Measurements from ENCODE around the gene ADM5. TPM values are rescaled to one million over a fixed set of nuclear protein-coding genes. Genes with fewer than 3 reads are reported as not detected.
A peak's percentile ranks its signal among the peaks of the same experiment; 100 is the strongest.

Gene ADM5
- total RNA-seq, 2 donors from 2014 or later = 0.24 to 2.0 TPM

DNA sequence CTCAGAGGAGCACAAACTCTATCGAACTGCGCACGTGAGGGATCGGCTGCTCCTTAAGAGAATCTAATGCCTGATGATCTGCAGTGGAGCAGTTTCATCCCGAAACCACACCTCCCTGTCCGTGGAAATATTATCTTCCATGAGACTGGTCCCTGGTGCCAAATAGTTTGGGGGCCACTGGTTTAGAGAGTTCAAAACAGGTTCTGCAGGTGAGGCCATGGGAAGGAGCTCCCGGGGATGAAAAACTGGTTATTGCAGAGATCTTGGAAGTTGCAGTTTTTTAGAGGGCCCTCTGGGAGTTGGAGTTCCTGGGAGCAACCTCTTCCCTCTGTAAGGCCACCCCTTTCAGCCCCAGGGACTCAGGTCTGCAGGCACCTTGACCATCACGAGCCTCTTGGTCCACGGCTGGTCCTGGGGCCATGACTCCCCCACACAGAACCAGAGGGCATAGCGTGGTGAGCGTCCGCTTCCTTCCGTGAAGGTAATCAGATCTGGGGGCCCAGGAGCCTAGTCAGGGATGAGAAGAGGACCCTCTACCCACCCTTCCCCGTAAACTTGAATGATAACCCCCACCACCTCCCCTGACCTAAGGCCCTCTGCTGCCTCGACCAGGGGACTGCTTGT is 28.9 kb upstream of the ADM5 start:
- Histone ChIP-seq H3K4me3 (no peak overlapping the region), H3K9me3 (no peaks in the 10 kb centered on the region), H3K27ac (no peak overlapping the region), H3K4me1 (peaks cover 5% of the 10 kb centered on the region), H3K27me3 (no peaks in the 10 kb centered on the region), H3K36me3 (peaks cover 15% of the 10 kb centered on the region), H3K9ac (ENCODE audit: low read depth in 2 of 2, low read length in 2 of 2) (no peak overlapping the region)
- intact Hi-C loops (cut with DNase I) = no loop called here
- TF ChIP-seq, protein P1, sequence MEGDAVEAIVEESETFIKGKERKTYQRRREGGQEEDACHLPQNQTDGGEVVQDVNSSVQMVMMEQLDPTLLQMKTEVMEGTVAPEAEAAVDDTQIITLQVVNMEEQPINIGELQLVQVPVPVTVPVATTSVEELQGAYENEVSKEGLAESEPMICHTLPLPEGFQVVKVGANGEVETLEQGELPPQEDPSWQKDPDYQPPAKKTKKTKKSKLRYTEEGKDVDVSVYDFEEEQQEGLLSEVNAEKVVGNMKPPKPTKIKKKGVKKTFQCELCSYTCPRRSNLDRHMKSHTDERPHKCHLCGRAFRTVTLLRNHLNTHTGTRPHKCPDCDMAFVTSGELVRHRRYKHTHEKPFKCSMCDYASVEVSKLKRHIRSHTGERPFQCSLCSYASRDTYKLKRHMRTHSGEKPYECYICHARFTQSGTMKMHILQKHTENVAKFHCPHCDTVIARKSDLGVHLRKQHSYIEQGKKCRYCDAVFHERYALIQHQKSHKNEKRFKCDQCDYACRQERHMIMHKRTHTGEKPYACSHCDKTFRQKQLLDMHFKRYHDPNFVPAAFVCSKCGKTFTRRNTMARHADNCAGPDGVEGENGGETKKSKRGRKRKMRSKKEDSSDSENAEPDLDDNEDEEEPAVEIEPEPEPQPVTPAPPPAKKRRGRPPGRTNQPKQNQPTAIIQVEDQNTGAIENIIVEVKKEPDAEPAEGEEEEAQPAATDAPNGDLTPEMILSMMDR (IDR thresholded peaks at IDR 0.05) = no peak
- DNase-seq = no peak

DNA sequence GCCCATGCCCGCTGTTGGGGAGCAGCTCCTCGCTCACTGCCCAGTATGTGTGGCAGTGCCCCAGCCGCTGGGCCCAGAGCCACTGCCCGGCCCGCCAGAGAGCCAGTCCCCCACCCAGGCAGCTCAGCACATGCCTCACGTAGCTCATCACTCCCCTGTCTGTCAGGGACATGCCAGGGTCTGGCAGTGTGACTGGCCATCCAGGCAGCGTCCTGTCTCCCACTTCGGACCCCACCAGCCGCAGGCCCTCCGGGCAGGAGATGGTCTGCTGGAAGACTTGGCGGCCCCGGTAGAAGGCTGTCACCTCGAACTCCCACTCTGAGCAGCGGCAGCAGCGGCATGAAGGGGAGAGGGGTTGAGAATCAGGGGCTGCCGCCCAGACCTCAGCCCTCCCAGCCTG is 27.4 kb upstream of the ADM5 start:
- H3K27me3 ChIP-seq = no peaks in the 10 kb centered on the region
- DNase-seq = no peak
- H3K4me1 ChIP-seq = peaks cover 12% of the 10 kb centered on the region

DNA sequence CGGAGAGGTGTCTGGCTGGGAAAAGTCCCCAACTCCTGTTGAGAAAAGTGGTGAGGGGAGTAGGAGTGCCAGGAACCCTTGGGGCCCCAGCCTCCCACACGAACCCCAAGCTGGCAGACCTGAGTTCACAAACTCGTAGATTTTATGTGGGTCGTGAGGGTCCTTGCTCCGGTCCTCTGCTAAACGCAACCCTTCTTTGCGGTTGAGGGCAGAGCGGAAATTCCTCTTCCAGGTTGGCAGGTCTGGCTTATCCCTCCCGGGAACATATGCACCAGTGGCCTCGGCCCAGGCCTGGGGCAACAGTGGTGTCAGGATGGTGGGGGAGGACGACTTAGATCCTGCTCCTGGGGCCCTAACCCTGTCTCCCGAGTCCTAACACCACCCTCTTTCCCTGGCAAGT is 26.2 kb upstream of the ADM5 start:
- TF ChIP-seq, protein P1 (IDR thresholded peaks at IDR 0.05) = no peak
- intact Hi-C loops (cut with DNase I) = no loop called here
- Histone ChIP-seq H3K4me1 (peaks cover 12% of the 10 kb centered on the region), H3K27me3 (no peaks in the 10 kb centered on the region), H3K9me3 (no peaks in the 10 kb centered on the region), H3K36me3 (peaks cover 4% of the 10 kb centered on the region), H3K9ac (ENCODE audit: low read depth in 2 of 2, low read length in 2 of 2) (no peak overlapping the region), H3K27ac (no peak overlapping the region), H3K4me3 (no peak overlapping the region)
- DNase-seq = no peak

More for the DNA sequence above, 27.4 kb upstream of the ADM5 start:
- no peak overlapping the region for H3K9ac ChIP-seq (ENCODE audit: low read depth in 2 of 2, low read length in 2 of 2)
- H3K9me3 ChIP-seq = no peaks in the 10 kb centered on the region
- no peak overlapping the region for H3K27ac ChIP-seq
- intact Hi-C loops (cut with DNase I) = no loop called here
- peaks cover 4% of the 10 kb centered on the region for H3K36me3 ChIP-seq
- TF ChIP-seq, protein P1 (IDR thresholded peaks at IDR 0.05) = no peak
- no peak overlapping the region for H3K4me3 ChIP-seq

DNA sequence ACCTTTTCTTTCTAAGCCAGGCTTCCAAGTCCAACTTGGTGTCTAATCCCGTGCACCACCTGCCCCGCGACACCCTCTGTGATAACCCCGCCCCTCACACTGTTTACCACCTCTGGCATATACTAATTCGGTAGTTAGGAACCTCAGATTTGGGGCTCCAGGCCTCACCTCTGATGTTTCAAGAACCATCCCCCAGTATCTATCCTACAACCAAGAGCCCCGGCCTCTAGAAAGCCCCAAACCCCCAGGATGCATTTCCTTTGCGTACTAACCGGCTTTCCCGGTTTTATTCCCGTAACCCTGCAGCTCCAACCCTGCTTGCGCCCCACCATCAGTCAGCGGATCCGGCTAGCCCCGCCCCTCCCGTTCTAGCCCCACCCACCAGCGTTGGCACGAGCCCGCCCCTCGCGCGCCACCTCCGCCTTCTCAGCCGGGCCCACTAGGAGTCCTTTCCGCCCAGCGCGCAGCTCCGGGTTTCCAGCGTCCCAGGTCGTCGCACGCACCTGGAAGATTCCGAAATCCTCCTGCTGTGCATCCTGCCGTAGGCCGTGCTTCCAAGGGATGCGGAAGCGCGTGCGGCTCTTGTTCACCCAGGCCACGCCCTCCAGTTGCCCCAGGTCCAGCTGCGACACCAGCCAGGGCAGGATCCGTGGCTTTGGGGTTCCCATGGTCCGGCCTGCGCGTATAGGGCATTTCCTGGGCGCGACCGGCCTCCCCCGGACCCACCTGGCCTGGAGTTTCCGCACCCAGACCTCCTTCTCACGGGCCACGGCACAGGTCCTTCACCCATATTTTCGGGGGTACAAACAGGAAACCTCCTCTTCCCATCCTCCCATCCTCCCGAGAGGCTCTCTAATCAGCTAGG is 25.0 kb upstream of the ADM5 start:
- H3K27ac ChIP-seq = peak overlapping the region; percentile 91
- peak; percentile 97 for DNase-seq
- peak overlapping the region; percentile 85 to 100 for H3K9ac ChIP-seq (ENCODE audit: low read depth in 2 of 2, low read length in 2 of 2)
- no peaks in the 10 kb centered on the region for H3K36me3 ChIP-seq
- peaks cover 12% of the 10 kb centered on the region for H3K4me1 ChIP-seq
- peak overlapping the region; percentile 60 for H3K4me3 ChIP-seq
- TF ChIP-seq, protein P1 (IDR thresholded peaks at IDR 0.05) = no peak
- no peaks in the 10 kb centered on the region for H3K9me3 ChIP-seq
- H3K27me3 ChIP-seq = no peaks in the 10 kb centered on the region
- intact Hi-C loops (cut with DNase I) = no loop called here

DNA sequence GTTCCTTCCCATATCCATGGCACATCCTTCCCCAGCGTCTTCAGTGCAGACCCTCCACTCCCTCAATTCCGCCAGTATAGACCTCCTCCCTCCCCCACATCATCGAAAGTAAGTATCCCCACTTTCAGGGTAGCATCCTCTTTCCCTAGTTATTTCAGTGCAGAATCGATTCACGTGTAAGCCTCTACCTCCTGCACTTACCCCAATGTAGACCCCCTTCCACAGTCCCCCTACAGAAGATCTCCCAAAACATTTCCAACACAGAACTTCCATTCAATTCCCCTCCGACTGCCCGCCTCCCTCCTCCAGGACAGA is 24.4 kb upstream of the ADM5 start:
- Histone ChIP-seq H3K4me3 (peak overlapping the region; percentile 60), H3K27me3 (no peaks in the 10 kb centered on the region), H3K9me3 (no peaks in the 10 kb centered on the region), H3K36me3 (no peaks in the 10 kb centered on the region), H3K27ac (peak overlapping the region; percentile 91), H3K9ac (ENCODE audit: low read depth in 2 of 2, low read length in 2 of 2) (peak overlapping the region; percentile 85 to 100), H3K4me1 (peaks cover 12% of the 10 kb centered on the region)
- DNase-seq = no peak
- intact Hi-C loops (cut with DNase I) = no loop called here
- TF ChIP-seq, protein P1 (IDR thresholded peaks at IDR 0.05) = no peak
